Measurements from ENCODE around the gene ZNF343. TPM values are rescaled to one million over a fixed set of nuclear protein-coding genes. Genes with fewer than 3 reads are reported as not detected.

Gene ZNF343
- total and polyA plus RNA-seq, 2 donors (not counting 3 experiments of a cell fraction or from before 2014, with no cell fraction given): 4.7 to 7.9 TPM

DNA sequence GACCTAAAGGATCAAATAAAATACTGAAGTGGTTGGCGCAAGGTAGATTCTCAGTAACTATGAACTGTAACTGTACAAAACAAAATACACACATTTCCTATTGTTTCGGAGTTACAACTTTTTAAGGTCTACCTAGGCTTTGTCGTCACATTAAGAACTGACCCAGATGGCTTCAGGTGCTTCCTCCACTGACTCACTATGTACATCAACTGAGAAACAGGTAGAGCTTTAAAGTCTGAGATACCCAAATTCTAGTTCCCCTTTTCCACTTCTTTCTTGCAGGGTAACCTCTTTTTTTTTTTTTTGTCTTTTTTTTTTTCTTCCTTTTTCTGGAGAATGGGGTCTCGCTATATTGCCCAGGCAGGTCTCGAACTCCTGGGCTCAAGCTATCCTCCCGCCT is 43.6 kb downstream of the ZNF343 start:
- Histone ChIP-seq H4K20me1 (replicated peaks; ENCODE audit: control insufficient read depth, extremely low read depth, insufficient read depth, low read length) (peaks cover 10% of the 10 kb centered on the region), H2AFZ (ENCODE audit: low read depth, low read length) (no peak overlapping the region), H3K9ac (replicated peaks; ENCODE audit: extremely low read depth, insufficient read depth, low read length) (no peak overlapping the region), H3K9me1 (replicated peaks; ENCODE audit: control insufficient read depth, extremely low read depth, insufficient read depth, low read length) (no peaks in the 10 kb centered on the region), H3K27ac (ENCODE audit: insufficient read depth, low read depth, low read length) (no peak overlapping the region), H3K4me3 (replicated peaks in 1 of 3; ENCODE audit: insufficient read depth in 1 of 3, low read depth in 1 of 3, low read length in 3 of 3) (no peak overlapping the region), H3K4me2 (ENCODE audit: insufficient read depth, low read length) (no peak overlapping the region), H3K79me2 (ENCODE audit: control insufficient read depth, insufficient read depth, low read length) (peaks cover 57% of the 10 kb centered on the region), H3K9me3 (replicated peaks; ENCODE audit: control insufficient read depth, insufficient read depth, low read length) (no peaks in the 10 kb centered on the region), H3K27me3 (ENCODE audit: control insufficient read depth in 2 of 2, insufficient read depth in 2 of 2, low read length in 2 of 2) (no peaks in the 10 kb centered on the region), H3K4me1 (ENCODE audit: control insufficient read depth, extremely low read depth, insufficient read depth, low read length) (peaks cover 14% of the 10 kb centered on the region), H3K36me3 (ENCODE audit: control insufficient read depth in 2 of 2, extremely low read depth in 1 of 2, insufficient read depth in 2 of 2, low read length in 2 of 2) (peaks cover 45 to 68% of the 10 kb centered on the region in 2 experiments)
- FAIRE-seq (no peak), DNase-seq (ENCODE audit: low read depth, low spot score) (no peak)
- CTCF ChIA-PET: no interaction called here
- dilution Hi-C loops (cut with MboI; ENCODE audit: extremely low pct_ligation_motif_present, low sequenced_read_pairs): no loop called here
- no TSS peak for BruUV-seq (replicated peaks)
- intact Hi-C loops (cut with micrococcal nuclease): no loop called here
- TF ChIP-seq, protein P1, sequence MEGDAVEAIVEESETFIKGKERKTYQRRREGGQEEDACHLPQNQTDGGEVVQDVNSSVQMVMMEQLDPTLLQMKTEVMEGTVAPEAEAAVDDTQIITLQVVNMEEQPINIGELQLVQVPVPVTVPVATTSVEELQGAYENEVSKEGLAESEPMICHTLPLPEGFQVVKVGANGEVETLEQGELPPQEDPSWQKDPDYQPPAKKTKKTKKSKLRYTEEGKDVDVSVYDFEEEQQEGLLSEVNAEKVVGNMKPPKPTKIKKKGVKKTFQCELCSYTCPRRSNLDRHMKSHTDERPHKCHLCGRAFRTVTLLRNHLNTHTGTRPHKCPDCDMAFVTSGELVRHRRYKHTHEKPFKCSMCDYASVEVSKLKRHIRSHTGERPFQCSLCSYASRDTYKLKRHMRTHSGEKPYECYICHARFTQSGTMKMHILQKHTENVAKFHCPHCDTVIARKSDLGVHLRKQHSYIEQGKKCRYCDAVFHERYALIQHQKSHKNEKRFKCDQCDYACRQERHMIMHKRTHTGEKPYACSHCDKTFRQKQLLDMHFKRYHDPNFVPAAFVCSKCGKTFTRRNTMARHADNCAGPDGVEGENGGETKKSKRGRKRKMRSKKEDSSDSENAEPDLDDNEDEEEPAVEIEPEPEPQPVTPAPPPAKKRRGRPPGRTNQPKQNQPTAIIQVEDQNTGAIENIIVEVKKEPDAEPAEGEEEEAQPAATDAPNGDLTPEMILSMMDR (IDR thresholded peaks at IDR 0.05; ENCODE audit: extremely low read depth in 1 of 2, insufficient read depth in 1 of 2, low read depth in 1 of 2, low read length in 2 of 2): no peak
- TF ChIP-seq MYC (IDR thresholded peaks at IDR 0.05; ENCODE audit: low read depth, low read length) (no peak), POLR2A (IDR thresholded peaks at IDR 0.05; ENCODE audit: low read depth, low read length) (no peak), EZH2 (IDR thresholded peaks at IDR 0.05; ENCODE audit: borderline replicate concordance, low read depth, low read length, severe bottlenecking) (no peak), FOS (IDR thresholded peaks at IDR 0.05; ENCODE audit: borderline replicate concordance, insufficient read depth, low read length) (no peak), POLR2AphosphoS5 (IDR thresholded peaks at IDR 0.05; ENCODE audit: insufficient read depth, low read depth, low read length) (no peak), JUN (IDR thresholded peaks at IDR 0.05; ENCODE audit: borderline replicate concordance, insufficient read depth, insufficient read length, low read depth) (no peak), GATA2 (IDR thresholded peaks at IDR 0.05; ENCODE audit: insufficient read depth, insufficient read length, low read depth, low read length) (no peak)
- TF ChIP-seq, protein P2, sequence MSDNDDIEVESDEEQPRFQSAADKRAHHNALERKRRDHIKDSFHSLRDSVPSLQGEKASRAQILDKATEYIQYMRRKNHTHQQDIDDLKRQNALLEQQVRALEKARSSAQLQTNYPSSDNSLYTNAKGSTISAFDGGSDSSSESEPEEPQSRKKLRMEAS (IDR thresholded peaks at IDR 0.05; ENCODE audit: insufficient read depth, insufficient read length): no peak
- POLR2A ChIA-PET: interaction anchor here (0.7 kb wide), 3 partner anchors 29 to 714 kb away, joined by 6 to 8 read pairs (median 6); no protein-coding TSS in a partner anchor
